ENCODE data around the gene EMP3.

DNA sequence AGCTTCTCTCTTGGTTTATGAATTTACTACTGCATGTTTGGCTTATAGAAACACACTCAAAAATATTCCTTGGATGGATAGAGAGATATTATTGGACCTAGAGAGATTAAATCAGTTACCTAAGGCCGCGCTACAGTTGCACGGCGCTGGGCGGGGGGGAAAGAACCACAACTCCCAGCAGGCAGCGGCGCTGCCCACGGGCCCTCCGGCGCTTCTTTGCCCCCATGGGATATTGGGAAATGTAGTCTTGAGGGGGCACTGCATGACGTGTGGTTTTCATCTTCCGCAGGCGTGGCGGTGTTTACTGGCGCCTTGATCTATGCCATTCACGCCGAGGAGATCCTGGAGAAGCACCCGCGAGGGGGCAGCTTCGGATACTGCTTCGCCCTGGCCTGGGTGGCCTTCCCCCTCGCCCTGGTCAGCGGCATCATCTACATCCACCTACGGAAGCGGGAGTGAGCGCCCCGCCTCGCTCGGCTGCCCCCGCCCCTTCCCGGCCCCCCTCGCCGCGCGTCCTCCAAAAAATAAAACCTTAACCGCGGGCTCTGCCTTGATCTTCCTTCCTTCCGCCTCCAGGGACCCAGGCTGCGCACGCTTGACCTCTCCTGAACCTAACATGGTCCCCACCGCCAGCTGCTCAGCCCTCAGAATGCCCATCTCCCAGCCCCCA, 4.8 kb downstream of the EMP3 start:
- TF ChIP-seq CEBPB (IDR thresholded peaks at IDR 0.05) (no peak), EGR1 (IDR thresholded peaks at IDR 0.05) (no peak), TEAD4 (IDR thresholded peaks at IDR 0.05) (no peak), TCF12 (IDR thresholded peaks at IDR 0.05; ENCODE audit: low read depth) (peak; percentile 39; the same call in 1 of the 2 replicates), CREB1 (IDR thresholded peaks at IDR 0.05; ENCODE audit: low read depth) (peak; percentile 78), TAF1 (IDR thresholded peaks at IDR 0.05; ENCODE audit: low read depth) (peak; percentile 40; the same call in 1 of the 2 replicates), NFIC (IDR thresholded peaks at IDR 0.05) (no peak), EP300 (IDR thresholded peaks at IDR 0.05; ENCODE audit: borderline replicate concordance) (no peak), RAD21 (IDR thresholded peaks at IDR 0.05; ENCODE audit: low read depth) (no peak; the same call in 1 of the 2 replicates), YY1 (IDR thresholded peaks at IDR 0.05; ENCODE audit: low read depth) (peak; percentile 55; the same call in 1 of the 2 replicates), ZBTB7A (IDR thresholded peaks at IDR 0.05; ENCODE audit: low read depth) (no peak), FOXM1 (IDR thresholded peaks at IDR 0.05; ENCODE audit: borderline replicate concordance, low read depth) (no peak)
- TF ChIP-seq, protein P1, sequence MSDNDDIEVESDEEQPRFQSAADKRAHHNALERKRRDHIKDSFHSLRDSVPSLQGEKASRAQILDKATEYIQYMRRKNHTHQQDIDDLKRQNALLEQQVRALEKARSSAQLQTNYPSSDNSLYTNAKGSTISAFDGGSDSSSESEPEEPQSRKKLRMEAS (IDR thresholded peaks at IDR 0.05): peak; percentile 60; the same call in 1 of the 2 replicates
- TF ChIP-seq, protein P2, sequence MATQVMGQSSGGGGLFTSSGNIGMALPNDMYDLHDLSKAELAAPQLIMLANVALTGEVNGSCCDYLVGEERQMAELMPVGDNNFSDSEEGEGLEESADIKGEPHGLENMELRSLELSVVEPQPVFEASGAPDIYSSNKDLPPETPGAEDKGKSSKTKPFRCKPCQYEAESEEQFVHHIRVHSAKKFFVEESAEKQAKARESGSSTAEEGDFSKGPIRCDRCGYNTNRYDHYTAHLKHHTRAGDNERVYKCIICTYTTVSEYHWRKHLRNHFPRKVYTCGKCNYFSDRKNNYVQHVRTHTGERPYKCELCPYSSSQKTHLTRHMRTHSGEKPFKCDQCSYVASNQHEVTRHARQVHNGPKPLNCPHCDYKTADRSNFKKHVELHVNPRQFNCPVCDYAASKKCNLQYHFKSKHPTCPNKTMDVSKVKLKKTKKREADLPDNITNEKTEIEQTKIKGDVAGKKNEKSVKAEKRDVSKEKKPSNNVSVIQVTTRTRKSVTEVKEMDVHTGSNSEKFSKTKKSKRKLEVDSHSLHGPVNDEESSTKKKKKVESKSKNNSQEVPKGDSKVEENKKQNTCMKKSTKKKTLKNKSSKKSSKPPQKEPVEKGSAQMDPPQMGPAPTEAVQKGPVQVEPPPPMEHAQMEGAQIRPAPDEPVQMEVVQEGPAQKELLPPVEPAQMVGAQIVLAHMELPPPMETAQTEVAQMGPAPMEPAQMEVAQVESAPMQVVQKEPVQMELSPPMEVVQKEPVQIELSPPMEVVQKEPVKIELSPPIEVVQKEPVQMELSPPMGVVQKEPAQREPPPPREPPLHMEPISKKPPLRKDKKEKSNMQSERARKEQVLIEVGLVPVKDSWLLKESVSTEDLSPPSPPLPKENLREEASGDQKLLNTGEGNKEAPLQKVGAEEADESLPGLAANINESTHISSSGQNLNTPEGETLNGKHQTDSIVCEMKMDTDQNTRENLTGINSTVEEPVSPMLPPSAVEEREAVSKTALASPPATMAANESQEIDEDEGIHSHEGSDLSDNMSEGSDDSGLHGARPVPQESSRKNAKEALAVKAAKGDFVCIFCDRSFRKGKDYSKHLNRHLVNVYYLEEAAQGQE (IDR thresholded peaks at IDR 0.05; ENCODE audit: low read depth): no peak

All from Ishikawa (cell line).